CD4-positive, alpha-beta T cell treated with Interleukin-12 subunit alpha and Interleukin-12 subunit beta, for 1 hour (primary cell): ENCODE results near the gene LHX1.

Source experiments
- DNase-seq: peaks from one replicate; pipeline ENCODE4 v3.0.0-alpha.2; 2020

The LHX1 gene

GRCh38 chr17:36939802-36940312 is 2.6 kb downstream of the LHX1 start:
- DNase-seq: no peak

DNA sequence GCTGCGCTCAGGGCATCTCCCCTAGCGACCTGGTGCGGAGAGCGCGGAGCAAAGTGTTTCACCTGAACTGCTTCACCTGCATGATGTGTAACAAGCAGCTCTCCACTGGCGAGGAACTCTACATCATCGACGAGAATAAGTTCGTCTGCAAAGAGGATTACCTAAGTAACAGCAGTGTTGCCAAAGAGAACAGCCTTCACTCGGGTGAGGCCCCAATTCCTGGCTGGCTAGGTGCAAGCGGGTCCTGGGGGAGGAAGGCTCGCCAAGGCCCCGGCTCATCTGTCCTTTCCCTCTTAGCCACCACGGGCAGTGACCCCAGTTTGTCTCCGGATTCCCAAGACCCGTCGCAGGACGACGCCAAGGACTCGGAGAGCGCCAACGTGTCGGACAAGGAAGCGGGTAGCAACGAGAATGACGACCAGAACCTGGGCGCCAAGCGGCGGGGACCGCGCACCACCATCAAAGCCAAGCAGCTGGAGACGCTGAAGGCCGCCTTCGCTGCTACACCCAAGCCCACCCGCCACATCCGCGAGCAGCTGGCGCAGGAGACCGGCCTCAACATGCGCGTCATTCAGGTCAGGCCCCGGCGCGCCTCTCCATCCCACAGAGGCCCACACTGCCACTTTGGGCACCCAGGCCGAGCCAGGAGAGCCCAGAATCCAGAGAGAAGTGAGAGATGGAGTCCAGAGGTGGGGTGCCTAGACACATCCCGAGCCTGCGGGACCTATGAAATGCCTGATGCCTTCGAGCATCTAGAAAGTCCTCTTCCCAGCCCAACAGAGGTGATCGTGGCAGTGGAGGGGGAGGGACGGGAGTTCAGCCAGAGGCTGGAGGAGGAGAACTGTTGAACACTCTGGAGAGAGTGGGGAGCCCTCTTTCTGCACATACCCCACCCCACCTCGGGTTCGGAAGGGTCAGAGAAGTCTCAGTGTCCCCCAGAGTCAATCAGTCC is 3.3 kb downstream of the LHX1 start:
- DNase-seq: no peak

- no peak for DNase-seq
These were observed 4.2 kb downstream of the LHX1 start for GRCh38 chr17:36941265-36942010.

- DNase-seq: no peak
These were observed 4.8 kb downstream of the LHX1 start for GRCh38 chr17:36942019-36942599.

GRCh38 chr17:36942631-36943125 is 5.4 kb downstream of the LHX1 start:
- no peak for DNase-seq

- DNase-seq: no peak
These were observed 6.2 kb downstream of the LHX1 start for GRCh38 chr17:36943250-36944191.

DNA sequence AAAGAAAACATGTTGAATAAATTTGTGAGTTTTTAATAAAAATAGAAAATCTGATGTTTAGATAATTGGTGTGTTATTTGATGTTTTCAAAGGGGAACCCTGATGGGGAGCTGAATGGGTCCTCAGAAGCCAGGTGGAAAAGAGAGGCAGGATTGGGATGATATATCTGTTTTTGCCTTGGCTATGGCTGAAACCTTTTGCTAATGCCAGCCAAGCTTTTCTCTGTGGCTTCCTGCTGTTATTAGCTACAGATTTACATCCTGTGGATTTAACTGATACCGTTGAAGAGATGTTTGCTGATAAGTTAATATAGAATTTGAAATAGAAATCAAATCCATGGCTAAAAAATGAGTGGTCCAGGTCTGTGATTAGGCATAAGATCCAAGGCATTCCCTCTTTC is 7.3 kb downstream of the LHX1 start:
- no peak for DNase-seq

DNA sequence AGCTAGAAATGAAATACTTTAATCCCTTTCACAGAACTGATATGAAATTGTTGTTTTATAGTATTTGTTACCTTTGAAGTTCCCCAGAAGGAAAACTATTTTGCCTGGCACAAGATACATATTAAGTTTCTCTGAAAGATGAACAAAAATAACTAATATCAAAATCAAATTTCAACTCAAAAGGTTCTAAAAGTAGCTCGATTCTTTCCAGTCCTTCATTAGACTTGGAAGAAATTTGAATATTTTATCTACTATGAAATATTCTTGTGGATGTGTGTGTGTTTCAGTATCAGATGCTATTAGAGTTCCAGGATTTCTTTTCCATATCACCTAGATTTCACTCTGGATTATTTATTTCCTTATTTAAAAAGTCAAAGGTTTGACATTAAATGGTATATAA is 7.9 kb downstream of the LHX1 start:
- DNase-seq: no peak

DNA sequence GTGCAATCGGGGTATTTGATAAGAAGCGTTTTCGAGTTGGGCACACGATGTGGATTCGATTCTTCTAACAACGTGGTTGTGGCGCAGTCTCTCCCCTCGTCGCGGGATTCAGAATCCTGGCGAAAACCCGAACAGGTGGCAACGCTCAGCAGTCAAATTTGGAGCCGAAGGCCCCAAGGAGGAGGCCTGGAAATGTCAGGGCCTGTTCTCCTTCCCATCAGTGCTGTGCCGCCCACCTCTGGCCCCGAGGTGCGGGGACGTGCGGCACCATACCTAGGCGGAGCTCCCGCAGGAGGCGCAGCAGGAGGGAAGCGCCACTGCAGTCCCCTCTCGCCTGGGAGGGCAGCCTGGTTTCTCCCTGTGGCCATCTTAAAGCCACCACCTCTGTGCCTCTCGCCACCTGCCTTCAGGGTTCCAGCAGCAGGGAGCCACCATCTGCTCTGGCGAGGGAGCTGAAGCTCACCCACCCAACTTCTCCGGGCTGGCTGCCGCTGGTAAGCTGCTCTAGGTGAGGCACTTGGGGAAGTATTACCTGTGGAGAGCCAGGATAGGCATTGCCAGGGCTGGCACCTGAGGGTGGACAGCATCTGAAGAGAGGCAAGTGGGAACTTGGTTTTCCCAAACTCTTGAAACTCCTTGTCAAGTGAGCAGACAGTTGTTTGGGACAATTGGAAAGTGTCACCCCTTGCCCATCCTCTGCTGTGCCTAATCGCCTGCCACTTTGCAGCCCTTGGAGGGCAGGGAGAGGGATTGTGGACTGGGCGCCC is 8.9 kb downstream of the LHX1 start:
- no peak for DNase-seq

- DNase-seq: no peak
These were observed 9.4 kb downstream of the LHX1 start for GRCh38 chr17:36946726-36947091.

DNA sequence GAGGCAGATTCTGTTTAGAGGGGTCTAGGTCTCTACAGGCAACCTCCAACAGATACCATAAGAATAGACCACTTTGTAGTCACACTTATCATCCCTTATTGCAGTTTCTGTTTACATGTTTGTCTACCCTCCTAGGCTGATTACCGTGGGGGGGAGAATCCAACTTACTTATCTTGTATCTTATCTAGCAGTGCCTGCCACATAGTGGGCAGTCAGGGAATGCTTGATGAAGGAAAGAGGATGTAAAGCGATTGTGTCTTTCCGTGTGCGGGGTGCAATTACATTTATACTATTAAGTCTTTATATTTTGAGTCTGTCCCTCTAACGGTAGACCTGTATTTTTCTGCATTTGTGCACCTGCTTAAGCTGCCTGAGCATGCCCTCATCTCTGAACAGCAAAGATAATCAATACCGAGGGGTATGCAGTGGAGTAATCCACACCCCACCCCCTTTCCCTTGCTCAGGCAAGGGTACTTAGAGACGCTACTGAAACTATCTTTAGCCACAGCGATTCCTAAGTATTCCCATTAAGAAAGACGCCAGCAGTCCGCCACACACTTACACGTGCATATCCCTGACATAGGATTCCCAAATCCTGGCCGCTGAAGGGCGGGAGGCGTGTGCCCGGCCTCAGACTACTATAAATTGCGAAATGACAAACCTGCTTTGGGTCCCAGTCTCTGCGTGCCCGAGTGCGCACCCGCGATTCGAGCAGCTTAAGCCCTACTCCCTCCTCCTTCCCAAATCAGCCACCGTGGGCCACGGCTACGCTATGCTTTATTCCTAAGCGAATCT is 10.8 kb downstream of the LHX1 start:
- DNase-seq: no peak

DNA sequence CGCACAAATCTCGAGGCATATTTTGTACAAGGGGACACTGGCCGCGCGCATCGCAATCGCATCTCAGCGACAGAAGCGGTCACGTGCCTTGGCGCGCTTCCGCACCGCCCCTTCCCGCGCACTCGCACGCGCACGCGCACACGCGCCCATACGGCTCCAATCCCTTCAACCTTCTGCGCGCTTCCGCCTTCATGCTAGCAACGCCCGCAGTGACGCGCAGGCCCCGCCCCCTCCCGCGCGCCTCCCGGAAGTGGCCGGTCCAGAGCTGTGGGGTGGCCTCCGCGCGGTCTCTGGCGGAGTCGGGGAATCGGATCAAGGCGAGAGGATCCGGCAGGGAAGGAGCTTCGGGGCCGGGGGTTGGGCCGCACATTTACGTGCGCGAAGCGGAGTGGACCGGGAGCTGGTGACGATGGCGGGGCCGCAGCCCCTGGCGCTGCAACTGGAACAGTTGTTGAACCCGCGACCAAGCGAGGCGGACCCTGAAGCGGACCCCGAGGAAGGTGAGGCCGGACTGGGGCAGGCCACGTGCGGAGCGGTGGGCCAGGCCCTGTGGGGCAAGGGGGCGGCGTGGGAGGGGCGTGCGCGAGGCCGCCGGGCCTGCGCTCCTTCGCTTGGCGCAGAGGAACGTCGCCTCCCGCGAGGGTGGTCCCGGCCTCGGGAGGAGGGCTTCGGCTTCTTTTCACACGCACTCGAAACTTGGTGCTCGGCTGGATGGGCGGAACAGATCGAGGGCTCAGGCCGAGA is 11.6 kb downstream of the LHX1 start, which contains the start of gene AATF:
AATF (plus strand) TSS at position 238 of the 744 bp plus-strand sequence; CDS start at position 410, 172 bp downstream.
- peak; percentile 97 for DNase-seq

DNA sequence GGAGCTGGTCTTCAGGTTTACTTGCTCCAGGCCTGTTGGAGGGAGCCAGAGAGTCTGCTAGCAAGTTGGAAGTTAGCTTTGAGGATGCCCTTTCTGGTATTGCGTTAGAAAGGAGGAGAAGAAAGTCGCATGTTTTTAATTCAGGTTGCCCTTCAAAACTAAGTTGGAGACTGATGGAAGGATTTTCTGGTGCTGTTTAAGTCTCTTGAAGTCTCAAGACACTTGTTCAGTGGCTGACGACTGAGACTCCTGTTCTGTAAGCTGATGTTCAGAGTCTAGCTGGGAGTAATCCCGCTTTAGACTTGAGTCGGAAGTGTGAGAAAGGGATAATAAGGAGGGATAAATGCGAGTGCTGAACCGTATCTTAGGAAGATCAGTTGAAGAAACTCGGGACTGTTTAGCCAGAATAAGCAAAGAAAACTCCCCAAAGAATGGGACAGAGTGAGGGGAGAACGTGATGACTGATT is 12.2 kb downstream of the LHX1 start:
- DNase-seq: no peak

DNA sequence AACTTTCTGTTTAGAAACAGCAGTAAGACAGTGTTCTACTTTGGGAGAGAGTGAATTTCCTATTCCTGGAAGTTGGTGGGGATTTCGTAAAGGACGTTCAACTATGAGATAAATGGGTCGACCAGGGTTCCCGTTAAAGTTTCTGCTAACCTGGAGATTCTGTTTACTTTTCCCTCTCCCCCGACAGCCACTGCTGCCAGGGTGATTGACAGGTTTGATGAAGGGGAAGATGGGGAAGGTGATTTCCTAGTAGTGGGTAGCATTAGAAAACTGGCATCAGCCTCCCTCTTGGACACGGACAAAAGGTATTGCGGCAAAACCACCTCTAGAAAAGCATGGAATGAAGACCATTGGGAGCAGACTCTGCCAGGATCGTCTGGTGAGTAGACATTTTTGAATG is 12.8 kb downstream of the LHX1 start:
- no peak for DNase-seq

- no peak for DNase-seq
These were observed 14.0 kb downstream of the LHX1 start for GRCh38 chr17:36951084-36951789.

GRCh38 chr17:36971508-36971907 is 34.2 kb downstream of the LHX1 start:
- DNase-seq: no peak

GRCh38 chr17:36972186-36972700 is 35.0 kb downstream of the LHX1 start:
- DNase-seq: no peak

DNA sequence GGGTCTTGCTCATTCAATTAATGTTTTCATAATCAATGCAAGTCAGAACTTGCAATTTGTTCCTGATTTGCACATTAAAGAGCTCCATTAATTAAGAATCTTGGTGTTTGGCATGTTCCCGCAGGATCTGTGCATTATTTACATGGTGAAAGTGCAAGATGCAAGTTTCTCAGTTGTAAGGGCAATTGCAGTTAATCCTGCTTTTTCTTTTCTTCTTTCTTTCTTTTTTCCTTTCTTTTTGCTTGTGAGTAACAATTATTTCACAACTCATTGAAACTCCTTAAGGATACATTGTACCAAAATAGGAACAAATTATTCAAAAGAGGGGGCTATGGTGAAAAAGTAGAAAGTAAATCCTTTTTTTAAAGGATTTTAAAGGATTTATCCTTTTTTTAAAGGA is 35.6 kb downstream of the LHX1 start:
- DNase-seq: no peak
